K562 (cell line): ENCODE data around the gene DDX39A. TPM values are rescaled to one million over a fixed set of nuclear protein-coding genes. Genes with fewer than 3 reads are reported as not detected.

Experiments used
- ATAC-seq: fragments of 200-7000 bp; cut with Tn5 transposase; 3 replicates; pipeline ENCODE4 v1.9.1; 2020; ENCODE audit warnings: moderate library complexity
- BruUV-seq: library from RNA; stranded (reverse); fragments of 400-500 nt; replicated peaks from 2 replicates; lab custom pipeline; 2021; lab: Mats Ljungman, UMichigan
- CTCF ChIA-PET: fragments of 300-600 bp; formaldehyde crosslinking; extraction: SDS; loops from one replicate; lab custom pipeline; 2021; ENCODE audit warnings: low intra/inter-chr PET ratio; lab: Yijun Ruan, JAX
- POLR2A ChIA-PET: fragments of 300-600, 350-650 bp; sonication (Branson Sonifier 250); formaldehyde crosslinking; extraction: SDS; loops from one replicate; lab custom pipeline; 2021; ENCODE audit warnings: antibody characterized with exemption, inconsistent platforms; lab: Yijun Ruan, JAX
- DNase-seq, 4 experiments: peaks; one replicate each; pipeline versions ENCODE4 v3.0.0 to v3.0.0-alpha.2; 2011 to 2018; ENCODE audit warnings: low spot score in 3 of 4, mixed read lengths in 3 of 4; ENCODE audit errors: extremely low read depth in 1 of 4
- FAIRE-seq: peaks from 2 replicates; lab custom pipeline; 2011; peaks lifted over from hg19 to GRCh38; lab: Jason Lieb, UNC
- H2AFZ ChIP-seq: 2 replicates; pipeline ENCODE4 v1.6.0; 2011; ENCODE audit warnings: low read depth, low read length, control low read depth, inconsistent platforms
- H3K27ac ChIP-seq: fragments of 200-600 bp; 3 replicates; pipeline ENCODE4 v1.8.0; 2011; ENCODE audit warnings: low read depth, mild to moderate bottlenecking, control low read depth, inconsistent platforms, low read length, moderate library complexity, mixed read lengths; ENCODE audit errors: extremely low read depth
- H3K27me3 ChIP-seq, 2 experiments: fragments of 300-600 bp in 1 of 2; 2 replicates in 1 of 2; 3 replicates in 1 of 2; pipeline versions ENCODE4 v1.6.0 to v1.8.0; 2011; ENCODE audit warnings: inconsistent platforms in 2 of 2, low read length in 2 of 2, mild to moderate bottlenecking in 1 of 2, mixed read lengths in 1 of 2, moderate library complexity in 1 of 2; ENCODE audit not compliant: control insufficient read depth in 2 of 2, insufficient read depth in 2 of 2
- H3K36me3 ChIP-seq: fragments of 300-600 bp; 3 replicates; pipeline ENCODE4 v1.8.0; 2011; ENCODE audit warnings: mild to moderate bottlenecking, low read length, inconsistent platforms; ENCODE audit not compliant: control insufficient read depth, insufficient read depth
- H3K4me1 ChIP-seq, 2 experiments: fragments of 200-600 bp in 1 of 2; replicated peaks in 1 of 2; 2 replicates in 1 of 2; 3 replicates in 1 of 2; pipeline versions ENCODE4 v1.5.1 to v1.8.0; 2011; ENCODE audit warnings: inconsistent platforms in 2 of 2, low read length in 2 of 2, mild to moderate bottlenecking in 1 of 2, mixed read lengths in 1 of 2, moderate library complexity in 1 of 2; ENCODE audit not compliant: control insufficient read depth in 2 of 2, insufficient read depth in 2 of 2
- H3K4me2 ChIP-seq: 2 replicates; pipeline ENCODE4 v1.6.1; 2011; ENCODE audit warnings: low read length, control low read depth, inconsistent platforms, mixed read lengths; ENCODE audit not compliant: insufficient read depth
- H3K4me3 ChIP-seq: fragments of 200-600 bp; sonication (generic), shearing (Covaris generic); 2 replicates; pipeline ENCODE4 v1.5.1; 2016; ENCODE audit warnings: control low read depth, inconsistent platforms
- H3K79me2 ChIP-seq: fragments of 200-600 bp; 3 replicates; pipeline ENCODE4 v1.8.0; 2011; ENCODE audit warnings: low read length, inconsistent platforms; ENCODE audit not compliant: control insufficient read depth, insufficient read depth
- H3K9ac ChIP-seq, 2 experiments: 2 replicates each; pipeline versions ENCODE4 v1.6.0 to v1.6.1; 2011; ENCODE audit warnings: low read depth in 2 of 2, low read length in 2 of 2, control low read depth in 1 of 2, inconsistent platforms in 1 of 2, mild to moderate bottlenecking in 1 of 2, mixed read lengths in 1 of 2; ENCODE audit not compliant: insufficient read depth in 1 of 2
- H3K9me1 ChIP-seq: one replicate; pipeline ENCODE4 v1.6.0; 2011; ENCODE audit warnings: inconsistent platforms, mild to moderate bottlenecking, low read length, moderate library complexity; ENCODE audit not compliant: control insufficient read depth, insufficient read depth
- H3K9me3 ChIP-seq: replicated peaks from 2 replicates; pipeline ENCODE4 v1.5.1; 2011; ENCODE audit warnings: low read depth, low read length, inconsistent platforms; ENCODE audit not compliant: control insufficient read depth, insufficient read depth
- H4K20me1 ChIP-seq: replicated peaks from 2 replicates; pipeline ENCODE4 v1.6.1; 2011; ENCODE audit warnings: low read length, inconsistent platforms, mixed read lengths; ENCODE audit not compliant: control insufficient read depth, insufficient read depth
- FIP1L1 ChIP-seq: fragments of 200-400 bp; formaldehyde crosslinking; IDR thresholded peaks from 2 replicates; pipeline ENCODE4 v1.6.1; 2018; ENCODE audit warnings: mild to moderate bottlenecking, low read depth, low read length; ENCODE audit not compliant: poor library complexity, severe bottlenecking
- GABPB2 ChIP-seq: fragments of 250-450 bp; sonication (Bioruptor Pico); conservative IDR thresholded peaks from 2 replicates; pipeline ENCODE4 v1.5.1; 2021; ENCODE audit warnings: mild to moderate bottlenecking
- POLR2A ChIP-seq: fragments of 450-650 bp; conservative IDR thresholded peaks from 2 replicates; pipeline ENCODE4 v1.6.1; 2016
- POLR2AphosphoS5 ChIP-seq: IDR thresholded peaks from 2 replicates; pipeline ENCODE4 v1.6.1; 2011; ENCODE audit warnings: mild to moderate bottlenecking, low read depth, low read length, moderate library complexity; ENCODE audit not compliant: control insufficient read depth, insufficient read depth
- POLR2B ChIP-seq: fragments of 450-650 bp; IDR thresholded peaks from 2 replicates; pipeline ENCODE4 v1.6.1; 2018; ENCODE audit warnings: low read depth; ENCODE audit not compliant: partially characterized antibody
- SIN3A ChIP-seq, 2 experiments: fragments of 150-350 bp in 1 of 2; IDR thresholded peaks; 2 replicates each; pipeline ENCODE4 v1.6.1; 2011 to 2016; ENCODE audit warnings: borderline replicate concordance in 2 of 2, low read depth in 2 of 2, low read length in 2 of 2, mild to moderate bottlenecking in 2 of 2, moderate library complexity in 2 of 2; ENCODE audit not compliant: control insufficient read depth in 1 of 2
- SMAD4 ChIP-seq: fragments of 250-450 bp; sonication (Bioruptor Pico); conservative IDR thresholded peaks from 2 replicates; pipeline ENCODE4 v1.8.0; 2021; ENCODE audit warnings: inconsistent platforms, mild to moderate bottlenecking, moderate library complexity
- TEAD1 ChIP-seq, 2 experiments: fragments of 450-650 bp in 1 of 2; sonication (generic) in 1 of 2; formaldehyde crosslinking; IDR thresholded peaks; 2 replicates each; pipeline versions ENCODE4 v1.4.0 to v1.8.0; 2020 to 2022; ENCODE audit warnings: mild to moderate bottlenecking in 2 of 2, missing genetic modification reagents in 1 of 2
- ZFX ChIP-seq: sonication (generic); formaldehyde crosslinking; IDR thresholded peaks from 2 replicates; pipeline ENCODE4 v1.8.0; 2022; ENCODE audit warnings: mild to moderate bottlenecking, missing genetic modification reagents, moderate library complexity
- WGBS: fragments of 100-300 bp; shearing (Covaris generic); methylation state at CpG from one replicate; pipeline ENCODE4 v1.1.6; 2016; ENCODE audit warnings: low coverage, mixed read lengths; ENCODE audit not compliant: insufficient coverage; ENCODE audit errors: missing lambda C conversion rate; 5-methylcytosine and 5-hydroxymethylcytosine counted together
- in situ Hi-C: fragments of 300-500 bp; cut with MboI; formaldehyde crosslinking; loops from 4 replicates; pipeline ENCODE4 v1.15.0; 2018; ENCODE audit warnings: inconsistent platforms, mixed read lengths
- intact Hi-C: fragments of 100-400 bp; cut with micrococcal nuclease; formaldehyde crosslinking; loops from 2 replicates; pipeline ENCODE4 v1.14.2; 2022
- polyA plus RNA-seq, 8 experiments: library from polyadenylated mRNA; depleted of rRNA in 4 of 8; stranded (reverse) in 5 of 8; unstranded in 3 of 8; fragments of >200 nt; fragmentation: Nextera tagmentation in 2 of 8; fragmentation: Illumina TruSeq in 1 of 8; extraction: Ambion mirVana in 2 of 8; extraction: Trizol in 1 of 8; gene quantifications; 2 replicates each; pipeline versions ENCODE4 v1.2.1 to v1.2.3, GENCODE V29; 2011 to 2014; ENCODE audit warnings: inconsistent platforms in 1 of 8, missing spikeins in 1 of 8
- total RNA-seq, 7 experiments: library from RNA; depleted of rRNA in 6 of 7; stranded (reverse); fragments of >200 nt in 6 of 7; fragmentation: Illumina TruSeq in 2 of 7; extraction: Trizol in 2 of 7; gene quantifications; 2 replicates each; pipeline versions ENCODE4 v1.2.1 to v1.2.3, GENCODE V29; 2011 to 2021; ENCODE audit warnings: low replicate concordance in 1 of 7
- TF ChIP-seq, protein P1 (sequence below): sonication (generic); formaldehyde crosslinking; IDR thresholded peaks from 2 replicates; pipeline ENCODE4 v1.9.0; 2022; ENCODE audit warnings: mild to moderate bottlenecking, missing genetic modification reagents
- TF ChIP-seq, protein P2 (sequence below), 3 experiments: fragments of 200-800 bp in 1 of 3; sonication (Bioruptor generic) in 1 of 3; sonication (generic) in 1 of 3; formaldehyde crosslinking in 1 of 3; IDR thresholded peaks; 2 replicates each; pipeline versions ENCODE4 v1.6.1 to v1.8.0; 2016 to 2022; ENCODE audit warnings: mild to moderate bottlenecking in 2 of 3, missing compliant biosample characterization in 2 of 3, missing genetic modification characterization in 2 of 3, missing genetic modification reagents in 1 of 3
- TF ChIP-seq, protein P3 (sequence below): fragments of 450-650 bp; formaldehyde crosslinking; IDR thresholded peaks from 2 replicates; pipeline ENCODE4 v1.4.0; 2022; ENCODE audit warnings: missing genetic modification characterization
- TF ChIP-seq, protein P4 (sequence below): fragments of 250-450 bp; sonication (Bioruptor Pico); IDR thresholded peaks from 2 replicates; pipeline ENCODE4 v1.5.0; 2022; ENCODE audit warnings: mild to moderate bottlenecking

Gene DDX39A
- total and polyA plus RNA-seq, 9 of the 15 experiments (the other 6 are each of a cell fraction or from before 2014, with no cell fraction given) = 90.3 to 250 (median 188) TPM

DNA sequence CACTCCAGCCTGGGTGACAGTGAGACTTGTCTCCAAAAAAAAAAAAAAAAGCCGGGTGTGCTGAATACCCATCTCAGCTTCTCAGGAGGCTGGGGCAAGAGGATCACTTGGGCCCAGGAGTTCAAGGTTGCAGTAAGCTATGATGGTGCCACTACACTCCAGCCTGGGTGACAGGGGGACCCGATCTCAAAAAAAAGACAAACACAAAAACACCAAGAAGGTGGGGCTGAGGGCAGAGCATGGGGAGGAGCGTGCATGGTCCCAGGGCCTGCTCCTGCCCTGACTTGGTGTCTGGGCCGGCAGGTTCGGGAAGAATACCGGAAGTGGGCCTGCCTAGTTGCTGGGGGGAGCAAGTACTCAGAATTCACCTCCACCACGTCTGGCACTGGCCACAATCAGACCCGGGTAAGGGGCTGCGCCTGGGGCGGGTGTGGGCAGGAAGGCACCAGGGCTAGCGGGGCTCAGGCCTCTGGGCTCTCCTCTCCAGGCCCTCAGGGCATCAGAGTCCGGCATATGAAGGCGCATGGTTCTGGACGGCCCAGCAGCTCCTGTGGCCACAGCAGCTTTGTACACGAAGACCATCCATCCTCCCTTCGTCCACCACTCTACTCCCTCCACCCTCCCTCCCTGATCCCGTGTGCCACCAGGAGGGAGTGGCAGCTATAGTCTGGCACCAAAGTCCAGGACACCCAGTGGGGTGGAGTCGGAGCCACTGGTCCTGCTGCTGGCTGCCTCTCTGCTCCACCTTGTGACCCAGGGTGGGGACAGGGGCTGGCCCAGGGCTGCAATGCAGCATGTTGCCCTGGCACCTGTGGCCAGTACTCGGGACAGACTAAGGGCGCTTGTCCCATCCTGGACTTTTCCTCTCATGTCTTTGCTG, 11.3 kb downstream of the DDX39A start:
- ChIA-PET CTCF (no interaction called here), POLR2A (interaction anchor here (0.6 to 1.6 kb wide), 6 partner anchors 8 to 73 kb away, joined by 3 to 4 read pairs (median 4); no protein-coding TSS in a partner anchor)
- DNase-seq = peak in 2 of 4 experiments; percentile 5 to 6
- Histone ChIP-seq H3K4me3 (no peak overlapping the region), H3K27me3 (no peaks in the 10 kb centered on the region), H3K9me3 (no peaks in the 10 kb centered on the region), H3K27ac (no peak overlapping the region), H3K4me2 (no peak overlapping the region), H3K79me2 (peaks cover 19% of the 10 kb centered on the region), H2AFZ (no peak overlapping the region), H4K20me1 (peaks cover 51% of the 10 kb centered on the region), H3K36me3 (peaks cover 91% of the 10 kb centered on the region; the same call in 2 of the 3 replicates), H3K4me1 (peaks cover 5 to 59% of the 10 kb centered on the region in 2 experiments; a peak in 4 of 5 replicates), H3K9ac (peak overlapping the region in 1 of 2 experiments; percentile 78; a peak in 2 of 4 replicates), H3K9me1 (peaks cover 6% of the 10 kb centered on the region)
- TSS peak; percentile 36 for BruUV-seq
- 84% methylated on average over 10 of the region's 20 CpGs for WGBS
- intact Hi-C loops = loop anchor here (10.0 kb wide), 1 partner anchor 263 kb away; no protein-coding TSS in a partner anchor
- in situ Hi-C loops = no loop called here
- peak; percentile 2 for ATAC-seq
- FAIRE-seq = peak; percentile 48
- TF ChIP-seq GABPB2 (peak; percentile 33; the same call in 1 of the 2 replicates), FIP1L1 (peak; percentile 49), POLR2A (peak; percentile 88), ZFX (peak; percentile 24; the same call in 1 of the 2 replicates), POLR2B (peak; percentile 72), POLR2AphosphoS5 (peak; percentile 40), SMAD4 (CRISPR knock-in tag) (no peak), SIN3A (IDR thresholded peaks at IDR 0.05; ENCODE audit: borderline replicate concordance in 2 of 2, control insufficient read depth in 1 of 2, low read depth in 2 of 2, low read length in 2 of 2) (0 out of 4 replicates have a peak, but pooled peaks of 1 of the 2 experiments have one; percentile 3), TEAD1 (CRISPR knock-in tag; IDR thresholded peaks at IDR 0.05) (0 out of 4 replicates have a peak, but pooled peaks of 1 of the 2 experiments have one; percentile 45)
- TF ChIP-seq, protein P1, sequence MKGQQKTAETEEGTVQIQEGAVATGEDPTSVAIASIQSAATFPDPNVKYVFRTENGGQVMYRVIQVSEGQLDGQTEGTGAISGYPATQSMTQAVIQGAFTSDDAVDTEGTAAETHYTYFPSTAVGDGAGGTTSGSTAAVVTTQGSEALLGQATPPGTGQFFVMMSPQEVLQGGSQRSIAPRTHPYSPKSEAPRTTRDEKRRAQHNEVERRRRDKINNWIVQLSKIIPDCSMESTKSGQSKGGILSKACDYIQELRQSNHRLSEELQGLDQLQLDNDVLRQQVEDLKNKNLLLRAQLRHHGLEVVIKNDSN (CRISPR knock-in tag) = peak; percentile 45; the same call in 1 of the 2 replicates
- TF ChIP-seq, protein P2, sequence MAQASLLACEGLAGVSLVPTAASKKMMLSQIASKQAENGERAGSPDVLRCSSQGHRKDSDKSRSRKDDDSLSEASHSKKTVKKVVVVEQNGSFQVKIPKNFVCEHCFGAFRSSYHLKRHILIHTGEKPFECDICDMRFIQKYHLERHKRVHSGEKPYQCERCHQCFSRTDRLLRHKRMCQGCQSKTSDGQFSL (CRISPR knock-in tag; IDR thresholded peaks at IDR 0.05) = no peak
- TF ChIP-seq, protein P2 (tag; IDR thresholded peaks at IDR 0.05) = no peak
- TF ChIP-seq, protein P3, sequence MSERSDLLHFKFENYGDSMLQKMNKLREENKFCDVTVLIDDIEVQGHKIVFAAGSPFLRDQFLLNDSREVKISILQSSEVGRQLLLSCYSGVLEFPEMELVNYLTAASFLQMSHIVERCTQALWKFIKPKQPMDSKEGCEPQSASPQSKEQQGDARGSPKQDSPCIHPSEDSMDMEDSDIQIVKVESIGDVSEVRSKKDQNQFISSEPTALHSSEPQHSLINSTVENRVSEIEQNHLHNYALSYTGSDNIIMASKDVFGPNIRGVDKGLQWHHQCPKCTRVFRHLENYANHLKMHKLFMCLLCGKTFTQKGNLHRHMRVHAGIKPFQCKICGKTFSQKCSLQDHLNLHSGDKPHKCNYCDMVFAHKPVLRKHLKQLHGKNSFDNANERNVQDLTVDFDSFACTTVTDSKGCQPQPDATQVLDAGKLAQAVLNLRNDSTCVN = 0 out of 2 replicates have a peak, but pooled peaks have one; percentile 17
- TF ChIP-seq, protein P4, sequence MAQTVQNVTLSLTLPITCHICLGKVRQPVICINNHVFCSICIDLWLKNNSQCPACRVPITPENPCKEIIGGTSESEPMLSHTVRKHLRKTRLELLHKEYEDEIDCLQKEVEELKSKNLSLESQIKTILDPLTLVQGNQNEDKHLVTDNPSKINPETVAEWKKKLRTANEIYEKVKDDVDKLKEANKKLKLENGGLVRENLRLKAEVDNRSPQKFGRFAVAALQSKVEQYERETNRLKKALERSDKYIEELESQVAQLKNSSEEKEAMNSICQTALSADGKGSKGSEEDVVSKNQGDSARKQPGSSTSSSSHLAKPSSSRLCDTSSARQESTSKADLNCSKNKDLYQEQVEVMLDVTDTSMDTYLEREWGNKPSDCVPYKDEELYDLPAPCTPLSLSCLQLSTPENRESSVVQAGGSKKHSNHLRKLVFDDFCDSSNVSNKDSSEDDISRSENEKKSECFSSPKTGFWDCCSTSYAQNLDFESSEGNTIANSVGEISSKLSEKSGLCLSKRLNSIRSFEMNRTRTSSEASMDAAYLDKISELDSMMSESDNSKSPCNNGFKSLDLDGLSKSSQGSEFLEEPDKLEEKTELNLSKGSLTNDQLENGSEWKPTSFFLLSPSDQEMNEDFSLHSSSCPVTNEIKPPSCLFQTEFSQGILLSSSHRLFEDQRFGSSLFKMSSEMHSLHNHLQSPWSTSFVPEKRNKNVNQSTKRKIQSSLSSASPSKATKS (CRISPR knock-in tag) = no peak
